GM12872 (cell line): Measurements from ENCODE around the gene RASGRF2.

Experiments
- CTCF ChIP-seq: IDR thresholded peaks from 3 replicates; pipeline ENCODE4 v1.5.1; 2011; ENCODE audit warnings: low read depth, mild to moderate bottlenecking, low read length, moderate library complexity; ENCODE audit not compliant: insufficient read depth

RASGRF2 gene

GRCh38 chr5:81080809-81081460, 120.8 kb downstream of the RASGRF2 start:
- TF ChIP-seq CTCF: no peak

- TF ChIP-seq CTCF: no peak
Measured at GRCh38 chr5:81081461-81081835, 121.3 kb downstream of the RASGRF2 start.

- TF ChIP-seq CTCF: no peak
Measured at GRCh38 chr5:81086881-81087281, 126.7 kb downstream of the RASGRF2 start.

- TF ChIP-seq CTCF: no peak
Measured at GRCh38 chr5:81091199-81091598, 131.0 kb downstream of the RASGRF2 start.

GRCh38 chr5:81093536-81094196, 133.5 kb downstream of the RASGRF2 start:
- no peak for TF ChIP-seq CTCF

GRCh38 chr5:81095835-81096234, 135.7 kb downstream of the RASGRF2 start:
- TF ChIP-seq CTCF: no peak

GRCh38 chr5:81097713-81098112, 137.6 kb downstream of the RASGRF2 start:
- no peak for TF ChIP-seq CTCF
